ENCODE results near the gene APBB2.
"Not testable (repeated sequence)": the region's sequence is repeated elsewhere in the genome, so short reads cannot be mapped to it uniquely, and the experiment has no call there.

Gene APBB2

GRCh38 chr4:40905414-40905813 lies 308.9 kb downstream of the APBB2 start:
- no peak for DNase-seq (ENCODE audit: low spot score)

DNA sequence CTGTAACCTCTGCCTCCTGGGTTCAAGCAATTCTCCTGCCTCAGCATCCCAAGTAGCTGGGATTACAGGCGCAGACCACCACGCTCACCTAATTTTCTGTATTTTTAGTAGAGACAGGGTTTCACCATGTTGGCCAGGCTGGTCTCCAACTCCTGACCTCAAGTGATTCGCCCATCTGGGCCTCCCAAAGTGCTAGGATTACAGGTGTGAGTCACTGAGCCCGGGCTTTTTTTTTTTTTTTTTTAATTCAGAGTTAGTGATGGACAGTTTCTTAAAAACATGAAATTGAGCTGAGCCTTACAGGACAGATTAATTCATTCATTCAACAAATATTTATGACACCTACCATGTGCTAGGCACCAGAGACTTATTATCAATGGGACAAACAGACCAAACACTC lies 313.8 kb downstream of the APBB2 start:
- DNase-seq (ENCODE audit: low spot score), result not testable (repeated sequence)

- peak; percentile 81 for DNase-seq (ENCODE audit: low spot score)
Observed at GRCh38 chr4:40897557-40898203, 316.7 kb downstream of the APBB2 start.

DNA sequence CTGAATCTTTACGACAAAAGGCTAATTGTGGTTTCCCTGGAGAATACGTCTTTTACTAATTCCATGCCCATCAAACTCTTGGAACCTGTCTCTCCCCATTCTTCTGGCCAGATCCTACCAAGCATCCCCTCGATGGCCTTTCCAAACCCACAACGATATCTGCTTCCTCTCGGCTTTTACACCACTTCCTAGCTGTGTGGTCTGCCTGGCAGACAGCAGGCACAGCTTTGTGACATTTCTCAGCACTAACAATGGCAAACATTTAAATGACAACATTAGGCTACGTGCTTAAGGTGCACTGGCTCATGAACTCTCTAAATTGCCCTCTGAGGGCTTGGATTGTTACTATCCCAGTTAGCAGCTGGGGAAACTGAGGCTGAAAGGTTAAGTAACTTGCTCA lies 323.6 kb downstream of the APBB2 start:
- DNase-seq (ENCODE audit: low spot score), result no peak

DNA sequence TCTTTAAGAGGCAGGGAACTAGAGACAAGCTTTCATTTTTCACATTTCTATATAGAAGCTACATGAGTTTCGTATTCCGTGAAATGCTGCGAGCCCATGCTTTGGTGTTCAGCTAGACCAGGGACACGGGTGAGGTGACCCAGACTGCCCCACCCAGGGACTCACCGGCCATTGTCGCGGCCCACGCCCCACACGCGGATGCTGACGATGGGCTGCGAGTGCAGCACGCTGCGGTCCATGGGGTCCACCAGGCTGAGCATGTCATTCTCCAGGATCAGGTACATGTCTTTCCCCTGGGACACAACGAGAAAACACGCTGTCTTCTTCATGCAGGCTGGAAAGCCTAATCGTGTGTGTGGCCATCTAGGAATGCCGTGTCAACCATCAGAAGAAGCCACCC lies 324.1 kb downstream of the APBB2 start:
- DNase-seq (ENCODE audit: low spot score), result no peak

DNA sequence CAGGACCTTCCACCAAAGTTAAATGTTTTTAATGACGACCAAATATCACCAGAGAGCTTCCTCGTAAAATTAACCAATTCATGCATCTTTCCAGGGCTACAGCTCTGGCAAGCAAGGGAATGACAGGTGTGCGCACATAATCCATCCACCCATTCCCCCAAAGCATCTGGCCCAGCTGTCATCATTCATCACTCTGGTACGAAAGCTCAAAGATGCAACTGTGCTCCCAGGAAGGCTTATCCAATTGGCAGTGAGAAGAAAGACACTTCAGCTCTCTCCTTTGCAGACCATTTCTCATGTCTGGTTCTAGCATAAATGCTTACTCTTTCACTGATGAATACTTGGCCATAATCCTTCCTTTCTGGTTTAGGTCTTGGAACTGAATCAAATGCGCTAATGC lies 325.4 kb downstream of the APBB2 start:
- no peak for DNase-seq (ENCODE audit: low spot score)

DNA sequence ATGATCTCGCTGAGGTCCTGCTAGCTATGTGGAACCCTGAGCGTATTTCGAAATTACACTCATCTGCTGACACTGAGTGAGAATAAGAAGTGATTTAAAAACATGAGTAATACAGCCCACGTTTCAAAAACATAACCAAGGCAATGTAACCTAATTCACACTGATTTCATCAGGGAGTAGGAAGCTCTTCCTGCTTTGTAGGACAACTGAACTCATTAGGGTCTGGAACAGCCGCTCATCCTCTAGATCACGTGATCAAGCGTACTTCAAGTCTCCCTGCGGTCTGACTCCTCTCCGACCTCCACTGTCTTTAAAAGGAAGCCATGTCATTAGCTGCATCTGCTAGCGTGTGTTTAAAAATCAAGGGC lies 326.6 kb downstream of the APBB2 start:
- DNase-seq (ENCODE audit: low spot score), result peak; percentile 83

GRCh38 chr4:40886931-40887763 lies 327.2 kb downstream of the APBB2 start:
- no peak for DNase-seq (ENCODE audit: low spot score)

DNA sequence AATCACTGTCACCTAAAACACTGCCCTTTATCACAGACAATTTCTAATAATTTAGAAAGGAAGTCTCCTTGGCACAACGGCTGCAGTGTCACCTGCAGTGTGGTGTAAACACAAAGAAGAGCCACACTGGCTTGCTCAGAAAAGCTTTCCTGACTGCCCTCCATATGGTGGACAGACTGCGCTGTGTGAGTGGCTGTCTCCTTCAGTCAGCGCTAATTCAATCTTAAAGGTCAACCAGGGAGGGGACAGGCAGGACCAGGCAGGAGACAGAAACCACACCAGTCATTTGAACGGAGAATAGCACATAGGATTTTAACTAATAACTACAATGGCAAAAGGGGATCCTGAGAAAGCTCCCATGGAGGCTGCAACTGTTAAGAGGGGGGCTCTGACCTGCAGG lies 332.5 kb downstream of the APBB2 start:
- no peak for DNase-seq (ENCODE audit: low spot score)

DNA sequence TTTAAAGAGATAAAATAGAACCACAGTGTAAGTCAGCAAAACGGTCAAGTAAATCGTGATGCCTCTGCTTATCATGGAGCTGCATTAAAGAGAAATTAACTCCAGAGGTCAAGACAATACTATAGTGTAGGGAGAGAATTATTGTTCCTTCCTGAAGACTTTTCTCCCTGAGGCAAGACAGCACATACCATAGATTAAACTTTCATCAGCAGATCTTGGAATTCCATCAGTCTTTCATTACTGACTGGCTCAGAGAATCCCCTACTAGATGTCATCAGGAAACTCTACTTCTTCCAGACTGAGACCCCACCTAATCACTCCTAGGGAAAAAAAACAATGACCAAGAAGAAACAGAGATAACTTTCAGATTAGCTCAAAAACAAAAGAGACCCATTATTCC lies 333.2 kb downstream of the APBB2 start:
- DNase-seq (ENCODE audit: low spot score), result no peak

- no peak for DNase-seq (ENCODE audit: low spot score)
Observed at GRCh38 chr4:40878548-40879055, 335.7 kb downstream of the APBB2 start.

- no peak for DNase-seq (ENCODE audit: low spot score)
Observed at GRCh38 chr4:40877081-40877480, 337.3 kb downstream of the APBB2 start.

- no peak for DNase-seq (ENCODE audit: low spot score)
Observed at GRCh38 chr4:40875507-40876150, 338.7 kb downstream of the APBB2 start.

GRCh38 chr4:40874901-40875300 lies 339.4 kb downstream of the APBB2 start:
- DNase-seq (ENCODE audit: low spot score), result no peak

DNA sequence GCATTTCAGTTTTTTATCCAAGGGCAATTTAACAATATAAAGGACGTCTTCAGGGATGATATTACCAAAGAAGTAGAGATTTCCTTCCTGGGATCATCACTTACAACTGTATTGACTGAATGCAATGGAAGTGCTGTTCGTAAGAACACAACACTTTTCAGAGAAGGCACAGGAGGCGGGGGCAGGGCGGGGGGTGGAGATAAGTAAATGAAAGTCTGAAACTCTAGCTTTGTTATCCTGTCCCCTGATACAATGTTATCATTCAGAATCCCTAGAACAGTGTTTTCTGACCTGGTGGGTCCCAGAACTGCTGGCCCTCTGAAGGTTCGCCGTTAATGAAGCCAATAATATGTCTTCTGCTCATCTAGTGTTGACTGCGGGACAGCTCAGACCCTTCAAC lies 340.0 kb downstream of the APBB2 start:
- no peak for DNase-seq (ENCODE audit: low spot score)

GRCh38 chr4:40871695-40872250 lies 342.6 kb downstream of the APBB2 start:
- no peak for DNase-seq (ENCODE audit: low spot score)

DNA sequence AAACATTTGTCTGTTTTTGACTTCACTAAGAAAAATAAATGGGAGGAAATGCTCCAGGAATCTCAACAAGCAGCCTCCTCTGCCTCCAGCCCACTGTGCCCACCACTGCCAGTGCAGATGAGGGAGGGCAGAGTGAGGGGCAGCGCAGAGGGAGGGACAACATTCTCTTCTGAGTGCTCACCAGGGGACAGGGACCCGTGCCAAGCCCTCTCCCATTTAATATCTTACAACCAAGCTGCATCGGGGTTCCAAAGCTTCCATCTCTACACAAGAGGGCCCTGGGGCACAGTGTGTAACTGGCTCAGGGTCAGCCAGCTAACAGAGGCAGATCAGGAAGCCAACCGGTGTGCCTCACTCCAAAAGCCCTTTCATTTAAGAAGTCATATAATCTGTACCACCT lies 344.2 kb downstream of the APBB2 start:
- no peak for DNase-seq (ENCODE audit: low spot score)

GRCh38 chr4:40865696-40866095 lies 348.6 kb downstream of the APBB2 start:
- no peak for DNase-seq (ENCODE audit: low spot score)

GRCh38 chr4:40864531-40864930 lies 349.8 kb downstream of the APBB2 start:
- no peak for DNase-seq (ENCODE audit: low spot score)

- DNase-seq (ENCODE audit: low spot score), result no peak
Observed at GRCh38 chr4:40858962-40859361, 355.4 kb downstream of the APBB2 start.

GRCh38 chr4:40857956-40858355 lies 356.4 kb downstream of the APBB2 start:
- no peak for DNase-seq (ENCODE audit: low spot score)

GRCh38 chr4:40856840-40857362 lies 357.4 kb downstream of the APBB2 start:
- DNase-seq (ENCODE audit: low spot score), result peak; percentile 90
